IMR-90 (cell line): Measurements from ENCODE around the gene MAGI2. TPM values are rescaled to one million over a fixed set of nuclear protein-coding genes. Genes with fewer than 3 reads are reported as not detected.

Experiments
- ATAC-seq: fragments of 200-7000 bp; cut with Tn5 transposase; 2 replicates; pipeline ENCODE4 v1.9.1; 2020; ENCODE audit warnings: low read depth, mild to moderate bottlenecking, moderate library complexity
- BruUV-seq: library from RNA; stranded (reverse); fragments of 400-500 nt; replicated peaks from 2 replicates; lab custom pipeline; 2021; lab: Mats Ljungman, UMichigan
- CTCF ChIA-PET: fragments of 300-600 bp; formaldehyde crosslinking; extraction: SDS; loops from one replicate; lab custom pipeline; 2021; ENCODE audit warnings: antibody characterized with exemption; lab: Yijun Ruan, JAX
- POLR2A ChIA-PET: fragments of 300-600 bp; sonication (Branson Sonifier 250); formaldehyde crosslinking; loops from one replicate; lab custom pipeline; 2022; ENCODE audit warnings: antibody characterized with exemption; ENCODE audit not compliant: unreplicated experiment; lab: Charles Lee
- DNase-seq: peaks from one replicate; pipeline ENCODE4 v3.0.0; 2013
- H2AFZ ChIP-seq: replicated peaks from 2 replicates; pipeline ENCODE3; 2013; ENCODE audit warnings: low read length, mild to moderate bottlenecking; ENCODE audit not compliant: poor library complexity
- H2AK5ac ChIP-seq: 2 replicates; pipeline ENCODE4 v1.6.1; 2013; ENCODE audit warnings: low read depth, low read length, inconsistent platforms
- H2AK9ac ChIP-seq: replicated peaks from 2 replicates; pipeline ENCODE3; 2013; ENCODE audit warnings: mild to moderate bottlenecking, low read depth, low read length, moderate library complexity; ENCODE audit not compliant: poor library complexity
- H2BK120ac ChIP-seq: 2 replicates; pipeline ENCODE4 v1.6.1; 2013; ENCODE audit warnings: low read depth, low read length, inconsistent platforms
- H2BK15ac ChIP-seq: 3 replicates; pipeline ENCODE4 v1.6.1; 2013; ENCODE audit warnings: low read depth, low read length, inconsistent platforms
- H2BK20ac ChIP-seq: 2 replicates; pipeline ENCODE4 v1.6.1; 2013; ENCODE audit warnings: low read depth, mild to moderate bottlenecking, inconsistent platforms, low read length, moderate library complexity
- H2BK5ac ChIP-seq: 2 replicates; pipeline ENCODE4 v1.6.1; 2013; ENCODE audit warnings: mild to moderate bottlenecking, low read depth, low read length, inconsistent platforms; ENCODE audit not compliant: poor library complexity, severe bottlenecking
- H3K14ac ChIP-seq: replicated peaks from 2 replicates; pipeline ENCODE4 v1.6.1; 2013; ENCODE audit warnings: low read depth, low read length, inconsistent platforms
- H3K18ac ChIP-seq: 2 replicates; pipeline ENCODE4 v1.6.1; 2013; ENCODE audit warnings: low read depth, low read length, control low read depth
- H3K23ac ChIP-seq: 2 replicates; pipeline ENCODE4 v1.6.1; 2013; ENCODE audit warnings: low read depth, low read length, inconsistent platforms
- H3K27ac ChIP-seq: 2 replicates; pipeline ENCODE4 v1.5.1; 2013; ENCODE audit warnings: mild to moderate bottlenecking, control low read depth, low read length; ENCODE audit not compliant: insufficient read depth
- H3K27me3 ChIP-seq: 2 replicates; pipeline ENCODE4 v1.6.1; 2013; ENCODE audit warnings: low read length; ENCODE audit not compliant: control insufficient read depth, insufficient read depth
- H3K36me3 ChIP-seq: 2 replicates; pipeline ENCODE4 v1.6.1; 2013; ENCODE audit warnings: low read length, mixed read lengths; ENCODE audit not compliant: control insufficient read depth, insufficient read depth
- H3K4ac ChIP-seq: 2 replicates; pipeline ENCODE4 v1.6.1; 2013; ENCODE audit warnings: low read depth, low read length, inconsistent platforms
- H3K4me1 ChIP-seq: 2 replicates; pipeline ENCODE4 v1.6.1; 2013; ENCODE audit warnings: low read length, mixed read lengths; ENCODE audit not compliant: control insufficient read depth, insufficient read depth
- H3K4me2 ChIP-seq: 2 replicates; pipeline ENCODE4 v1.6.1; 2013; ENCODE audit warnings: low read depth, mild to moderate bottlenecking, control low read depth, low read length, moderate library complexity
- H3K4me3 ChIP-seq: 2 replicates; pipeline ENCODE4 v1.5.1; 2013; ENCODE audit warnings: low read depth, mild to moderate bottlenecking, control low read depth, low read length, moderate library complexity; ENCODE audit not compliant: insufficient read depth
- H3K56ac ChIP-seq: 2 replicates; pipeline ENCODE4 v1.6.1; 2013; ENCODE audit warnings: low read length, inconsistent platforms; ENCODE audit not compliant: insufficient read depth; ENCODE audit errors: extremely low read depth
- H3K79me1 ChIP-seq, 2 experiments: 2 replicates each; pipeline ENCODE4 v1.6.1; 2013; ENCODE audit warnings: low read length in 2 of 2, inconsistent platforms in 1 of 2, low read depth in 1 of 2
- H3K9ac ChIP-seq: 2 replicates; pipeline ENCODE4 v1.6.1; 2013; ENCODE audit warnings: low read depth, low read length, control low read depth
- H3K9me1 ChIP-seq: 2 replicates; pipeline ENCODE4 v1.6.1; 2013; ENCODE audit warnings: low read length, inconsistent platforms; ENCODE audit not compliant: insufficient read depth
- H3K9me3 ChIP-seq: 2 replicates; pipeline ENCODE4 v1.6.1; 2013; ENCODE audit warnings: low read length; ENCODE audit not compliant: control insufficient read depth, insufficient read depth
- H4K20me1 ChIP-seq: 2 replicates; pipeline ENCODE4 v1.6.1; 2013; ENCODE audit warnings: low read length, inconsistent platforms; ENCODE audit not compliant: insufficient read depth
- H4K5ac ChIP-seq: 2 replicates; pipeline ENCODE4 v1.6.1; 2013; ENCODE audit warnings: mild to moderate bottlenecking, low read depth, low read length, control low read depth
- H4K8ac ChIP-seq, 2 experiments: 2 replicates each; pipeline ENCODE4 v1.6.1; 2013; ENCODE audit warnings: low read depth in 2 of 2, low read length in 2 of 2, control low read depth in 1 of 2, inconsistent platforms in 1 of 2
- H4K91ac ChIP-seq: 2 replicates; pipeline ENCODE4 v1.6.1; 2013; ENCODE audit warnings: low read depth, low read length, inconsistent platforms; ENCODE audit not compliant: insufficient read depth
- CHD1 ChIP-seq: IDR thresholded peaks from 2 replicates; pipeline ENCODE4 v1.6.1; 2012; ENCODE audit warnings: low read depth, low read length, improper control_type of control experiment
- CTCF ChIP-seq: conservative IDR thresholded peaks from 2 replicates; pipeline ENCODE4 v1.5.1; 2012; ENCODE audit warnings: mild to moderate bottlenecking, low read depth, low read length, improper control_type of control experiment
- MAFK ChIP-seq: IDR thresholded peaks from 2 replicates; pipeline ENCODE4 v1.6.1; 2012; ENCODE audit warnings: low read depth, low read length, improper control_type of control experiment
- MXI1 ChIP-seq: IDR thresholded peaks from 2 replicates; pipeline ENCODE4 v1.6.1; 2012; ENCODE audit warnings: low read depth, mild to moderate bottlenecking, low read length, moderate library complexity, borderline replicate concordance
- SMC3 ChIP-seq: fragments of 150-350 bp; IDR thresholded peaks from 2 replicates; pipeline ENCODE4 v1.6.1; 2016; ENCODE audit warnings: low read depth, mild to moderate bottlenecking, antibody characterized with exemption, low read length, moderate library complexity
- USF2 ChIP-seq: fragments of 150-350 bp; IDR thresholded peaks from 2 replicates; pipeline ENCODE4 v1.6.1; 2017; ENCODE audit warnings: mild to moderate bottlenecking, antibody characterized with exemption, low read length, low read depth
- WGBS, 2 experiments: methylation state at CpG; one replicate each; pipeline versions ENCODE4 v1.1.5 to v1.1.7; 2013; ENCODE audit warnings: missing lambda C conversion rate in 2 of 2; ENCODE audit not compliant: insufficient read length in 1 of 2; ENCODE audit errors: extremely low coverage in 2 of 2; 5-methylcytosine and 5-hydroxymethylcytosine counted together
- dilution Hi-C: fragments of 300-500 bp; cut with HindIII; formaldehyde crosslinking; loops from one replicate; pipeline ENCODE4 v1.14.3; 2018; ENCODE audit warnings: low sequenced_read_pairs; ENCODE audit not compliant: unreplicated experiment
- in situ Hi-C: fragments of 300-500 bp; cut with MboI; formaldehyde crosslinking; loops from 3 replicates; pipeline ENCODE4 v1.14.3; 2019; ENCODE audit warnings: low sequenced_read_pairs, inconsistent platforms, mixed read lengths
- intact Hi-C: fragments of 100-400 bp; cut with micrococcal nuclease; formaldehyde crosslinking; loops from 2 replicates; pipeline ENCODE4 v1.10.0; 2022
- polyA plus RNA-seq, 3 experiments: library from polyadenylated mRNA; depleted of rRNA; stranded (reverse); fragments of >200 nt; gene quantifications; 2 replicates each; pipeline ENCODE4 v1.2.3, GENCODE V29; 2012; ENCODE audit warnings: low replicate concordance in 1 of 3
- total RNA-seq: library from RNA; depleted of rRNA; stranded (reverse); fragments of >200 nt; gene quantifications from 2 replicates; pipeline ENCODE4 v1.2.3, GENCODE V29; 2012

The MAGI2 gene
- total and polyA plus RNA-seq, 2 of the 4 experiments (the other 2 are of a cell fraction), result 2.5 to 17.9 TPM

- DNase-seq, result no peak
- no peaks in the 10 kb centered on the region for H3K27me3 ChIP-seq
- no peak overlapping the region for H3K4ac ChIP-seq
- WGBS, 2 experiments, result 60% methylated on average over 1 of the region's 1 CpG; no CpG with 5 or more reads in 1 of the 2 experiments
- H3K27ac ChIP-seq, result no peak overlapping the region
- no peak overlapping the region for H3K23ac ChIP-seq
- CTCF ChIA-PET, result interaction anchor here (1.4 kb wide), 1 partner anchor 14 kb away, joined by 3 read pairs; no protein-coding TSS in a partner anchor
- H3K18ac ChIP-seq, result no peak overlapping the region
- H2AK5ac ChIP-seq, result no peak overlapping the region
- no peaks in the 10 kb centered on the region for H3K9me1 ChIP-seq
- no peaks in the 10 kb centered on the region; a peak in 1 of 4 replicates for H3K79me1 ChIP-seq
- POLR2A ChIA-PET, result interaction anchor here (0.6 kb wide), 1 partner anchor 974 kb away, joined by 4 read pairs; no protein-coding TSS in a partner anchor
- in situ Hi-C loops, result no loop called here
- H3K4me3 ChIP-seq, result no peak overlapping the region
- no TSS peak for BruUV-seq
- dilution Hi-C loops, result no loop called here
- no peak overlapping the region for H2AK9ac ChIP-seq
- no peak overlapping the region for H4K8ac ChIP-seq
- no peak overlapping the region for H2BK120ac ChIP-seq
- no peak overlapping the region for H2BK5ac ChIP-seq
- no peak overlapping the region for H2BK20ac ChIP-seq
- H3K4me2 ChIP-seq, result no peak overlapping the region
- no peak for TF ChIP-seq CTCF
- TF ChIP-seq MXI1, result no peak
- no peak for TF ChIP-seq CHD1
- no peak for TF ChIP-seq MAFK
- TF ChIP-seq SMC3, result no peak
- TF ChIP-seq USF2, result no peak
- no peaks in the 10 kb centered on the region for H3K4me1 ChIP-seq
- ATAC-seq, result no peak
- H2AFZ ChIP-seq, result no peak overlapping the region
- no peak overlapping the region for H4K5ac ChIP-seq
- no peak overlapping the region for H2BK15ac ChIP-seq
- no peak overlapping the region for H3K9ac ChIP-seq
- intact Hi-C loops, result no loop called here
- no peaks in the 10 kb centered on the region for H3K9me3 ChIP-seq
- H3K56ac ChIP-seq, result no peak overlapping the region
- H4K91ac ChIP-seq, result no peak overlapping the region
- no peaks in the 10 kb centered on the region for H4K20me1 ChIP-seq
- no peaks in the 10 kb centered on the region for H3K36me3 ChIP-seq
- H3K14ac ChIP-seq, result no peak overlapping the region
Measured at GRCh38 chr7:79008786-79009185, 444.7 kb downstream of the MAGI2 start.
